Activated naive CD8-positive, alpha-beta T cell treated with anti-CD3 and anti-CD28 coated beads, Interleukin-2, amount 50 U/mL, for 24 hours (primary cell): ENCODE results near the gene PDLIM5.

Source experiments
- ATAC-seq: fragments of 150-1000 bp; cut with Tn5 transposase; one replicate; pipeline ENCODE4 v1.10.0; 2021
- DNase-seq: peaks from one replicate; pipeline ENCODE4 v3.0.0; 2021
- H3K27ac Mint-ChIP-seq: one replicate; pipeline ENCODE4 v1.8.0; 2021; ENCODE audit warnings: mild to moderate bottlenecking, mixed read lengths
- H3K27me3 Mint-ChIP-seq: one replicate; pipeline ENCODE4 v1.8.0; 2021; ENCODE audit warnings: mixed read lengths
- H3K36me3 Mint-ChIP-seq: one replicate; pipeline ENCODE4 v1.8.0; 2021; ENCODE audit warnings: low read depth, mixed read lengths
- H3K4me1 Mint-ChIP-seq: one replicate; pipeline ENCODE4 v1.8.0; 2021; ENCODE audit warnings: mixed read lengths
- H3K4me3 Mint-ChIP-seq: one replicate; pipeline ENCODE4 v1.8.0; 2021; ENCODE audit warnings: mild to moderate bottlenecking, moderate library complexity, mixed read lengths
- H3K9me3 Mint-ChIP-seq: one replicate; pipeline ENCODE4 v1.8.0; 2021; ENCODE audit warnings: mixed read lengths

The PDLIM5 gene

DNA sequence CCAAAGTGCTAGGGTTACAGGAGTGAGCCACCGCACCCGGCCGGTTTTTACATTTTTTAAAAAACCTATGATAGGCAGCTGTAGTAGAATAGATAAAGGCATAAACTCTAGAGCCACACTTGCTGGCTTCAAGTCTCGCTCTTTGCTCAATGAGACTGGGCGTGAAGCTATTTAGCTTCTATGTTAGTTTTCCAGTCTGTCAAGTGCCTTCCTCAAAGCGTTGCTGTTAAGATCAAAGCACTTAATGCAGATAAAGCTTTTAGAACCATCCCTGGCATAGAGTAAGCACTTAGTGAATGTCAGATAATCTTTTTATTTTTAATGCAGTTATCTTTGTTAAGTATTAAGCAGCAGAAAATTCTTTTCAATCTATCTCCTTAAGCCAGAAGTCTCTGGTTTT, 264.0 kb downstream of the PDLIM5 start:
- H3K4me3 Mint-ChIP-seq: no peak overlapping the region
- H3K27me3 Mint-ChIP-seq: peaks cover 2% of the 10 kb centered on the region
- H3K36me3 Mint-ChIP-seq: no peaks in the 10 kb centered on the region
- ATAC-seq: no peak
- no peaks in the 10 kb centered on the region for H3K9me3 Mint-ChIP-seq
- no peaks in the 10 kb centered on the region for H3K4me1 Mint-ChIP-seq
- DNase-seq: no peak
- H3K27ac Mint-ChIP-seq: no peak overlapping the region
